C4-2B (cell line): ENCODE measurements around the gene BLOC1S1.

Experiments used
- ZFX ChIP-seq: fragments of 450-650 bp; IDR thresholded peaks from 2 replicates; pipeline ENCODE4 v1.6.1; 2017
- TF ChIP-seq, protein P1 (sequence below): fragments of 450-650 bp; conservative IDR thresholded peaks from 2 replicates; pipeline ENCODE4 v1.5.1; 2017; ENCODE audit warnings: mild to moderate bottlenecking

DNA sequence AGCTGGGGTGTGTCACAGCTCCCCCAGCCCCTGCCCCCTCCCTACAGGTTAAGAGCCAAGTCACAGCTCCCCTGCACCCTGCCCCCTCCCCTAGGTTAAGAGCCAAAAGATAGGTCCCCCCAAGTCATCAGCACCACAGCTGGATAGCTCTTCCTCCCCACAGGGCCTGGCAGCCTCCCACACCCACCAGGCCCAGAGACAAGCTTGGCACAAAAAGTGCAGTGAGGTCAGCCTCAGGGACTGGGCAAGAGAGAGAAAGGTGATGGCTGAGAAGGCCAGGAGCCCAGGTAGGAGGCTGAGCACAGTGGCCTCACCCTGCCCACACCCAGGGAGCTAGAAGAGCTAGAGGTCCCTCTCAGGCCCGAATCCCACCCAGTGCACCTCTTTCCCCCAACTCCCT is 16.9 kb upstream of the BLOC1S1 start:
- TF ChIP-seq, protein P1, sequence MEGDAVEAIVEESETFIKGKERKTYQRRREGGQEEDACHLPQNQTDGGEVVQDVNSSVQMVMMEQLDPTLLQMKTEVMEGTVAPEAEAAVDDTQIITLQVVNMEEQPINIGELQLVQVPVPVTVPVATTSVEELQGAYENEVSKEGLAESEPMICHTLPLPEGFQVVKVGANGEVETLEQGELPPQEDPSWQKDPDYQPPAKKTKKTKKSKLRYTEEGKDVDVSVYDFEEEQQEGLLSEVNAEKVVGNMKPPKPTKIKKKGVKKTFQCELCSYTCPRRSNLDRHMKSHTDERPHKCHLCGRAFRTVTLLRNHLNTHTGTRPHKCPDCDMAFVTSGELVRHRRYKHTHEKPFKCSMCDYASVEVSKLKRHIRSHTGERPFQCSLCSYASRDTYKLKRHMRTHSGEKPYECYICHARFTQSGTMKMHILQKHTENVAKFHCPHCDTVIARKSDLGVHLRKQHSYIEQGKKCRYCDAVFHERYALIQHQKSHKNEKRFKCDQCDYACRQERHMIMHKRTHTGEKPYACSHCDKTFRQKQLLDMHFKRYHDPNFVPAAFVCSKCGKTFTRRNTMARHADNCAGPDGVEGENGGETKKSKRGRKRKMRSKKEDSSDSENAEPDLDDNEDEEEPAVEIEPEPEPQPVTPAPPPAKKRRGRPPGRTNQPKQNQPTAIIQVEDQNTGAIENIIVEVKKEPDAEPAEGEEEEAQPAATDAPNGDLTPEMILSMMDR = no peak
- TF ChIP-seq ZFX = no peak
